PC-3 (cell line): ENCODE measurements around the gene STXBP3.

ENCODE experiments used
- EZH2 ChIP-seq: fragments of 300-600 bp; sonication (generic); IDR thresholded peaks from one replicate; pipeline ENCODE4 v1.6.1; 2017; ENCODE audit warnings: antibody characterized with exemption, mild to moderate bottlenecking, low read length; ENCODE audit not compliant: unreplicated experiment
- EZH2phosphoT487 ChIP-seq: fragments of 300-600 bp; sonication (generic); IDR thresholded peaks from 2 replicates; pipeline ENCODE4 v1.6.1; 2018; ENCODE audit warnings: mild to moderate bottlenecking, antibody characterized with exemption, low read length, borderline replicate concordance
- TF ChIP-seq, protein P1 (sequence below): fragments of 300-600 bp; sonication (generic); conservative IDR thresholded peaks from 2 replicates; pipeline ENCODE4 v1.5.1; 2017; ENCODE audit warnings: antibody characterized with exemption, low read depth, mild to moderate bottlenecking, low read length

DNA sequence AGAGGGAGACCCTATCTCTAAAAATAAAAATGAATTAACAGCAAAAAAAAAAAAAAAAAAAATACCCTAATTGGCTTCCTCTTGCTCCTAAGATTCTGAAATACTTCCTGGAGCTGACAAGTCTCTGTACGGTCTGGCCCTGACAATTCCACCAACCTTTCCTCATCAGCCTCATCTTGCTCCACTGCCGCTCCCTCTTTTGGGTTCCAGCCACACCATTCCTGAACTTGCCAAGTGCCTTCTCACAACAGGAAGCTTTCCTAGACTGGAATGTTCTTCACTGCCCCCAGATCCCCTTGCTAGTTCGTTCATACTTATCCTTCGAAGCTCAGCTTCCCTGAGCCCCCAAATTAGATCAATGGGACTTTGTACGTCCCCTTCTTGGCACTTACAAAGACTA is 73.4 kb downstream of the STXBP3 start:
- TF ChIP-seq, protein P1, sequence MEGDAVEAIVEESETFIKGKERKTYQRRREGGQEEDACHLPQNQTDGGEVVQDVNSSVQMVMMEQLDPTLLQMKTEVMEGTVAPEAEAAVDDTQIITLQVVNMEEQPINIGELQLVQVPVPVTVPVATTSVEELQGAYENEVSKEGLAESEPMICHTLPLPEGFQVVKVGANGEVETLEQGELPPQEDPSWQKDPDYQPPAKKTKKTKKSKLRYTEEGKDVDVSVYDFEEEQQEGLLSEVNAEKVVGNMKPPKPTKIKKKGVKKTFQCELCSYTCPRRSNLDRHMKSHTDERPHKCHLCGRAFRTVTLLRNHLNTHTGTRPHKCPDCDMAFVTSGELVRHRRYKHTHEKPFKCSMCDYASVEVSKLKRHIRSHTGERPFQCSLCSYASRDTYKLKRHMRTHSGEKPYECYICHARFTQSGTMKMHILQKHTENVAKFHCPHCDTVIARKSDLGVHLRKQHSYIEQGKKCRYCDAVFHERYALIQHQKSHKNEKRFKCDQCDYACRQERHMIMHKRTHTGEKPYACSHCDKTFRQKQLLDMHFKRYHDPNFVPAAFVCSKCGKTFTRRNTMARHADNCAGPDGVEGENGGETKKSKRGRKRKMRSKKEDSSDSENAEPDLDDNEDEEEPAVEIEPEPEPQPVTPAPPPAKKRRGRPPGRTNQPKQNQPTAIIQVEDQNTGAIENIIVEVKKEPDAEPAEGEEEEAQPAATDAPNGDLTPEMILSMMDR = no peak
- no peak for TF ChIP-seq EZH2
- TF ChIP-seq EZH2phosphoT487 = no peak
